HG03060 (cell line): ENCODE results near the gene SERTAD1.
"Not testable (repeated sequence)": the region's sequence is repeated elsewhere in the genome, so short reads cannot be mapped to it uniquely, and the experiment has no call there.

ENCODE experiments used
- ATAC-seq: cut with Tn5 transposase; IDR thresholded peaks from one replicate; pipeline ENCODE4 v1.9.1; 2021; ENCODE audit warnings: low read depth, moderate number of reproducible peaks; ENCODE audit not compliant: unreplicated experiment

SERTAD1 gene

GRCh38 chr19:40452016-40452415 is 26.2 kb upstream of the SERTAD1 start:
- no peak for ATAC-seq

GRCh38 chr19:40450664-40451063 is 24.9 kb upstream of the SERTAD1 start:
- ATAC-seq = no peak

- ATAC-seq = no peak
Observed at GRCh38 chr19:40449506-40449905, 23.7 kb upstream of the SERTAD1 start.

GRCh38 chr19:40446263-40446784 is 20.5 kb upstream of the SERTAD1 start:
- no peak for ATAC-seq

GRCh38 chr19:40445780-40446262 is 20.0 kb upstream of the SERTAD1 start:
- no peak for ATAC-seq

GRCh38 chr19:40444825-40445312 is 19.1 kb upstream of the SERTAD1 start:
- no peak for ATAC-seq

GRCh38 chr19:40444000-40444824 is 18.4 kb upstream of the SERTAD1 start, which contains the start of gene SERTAD3:
SERTAD3 (minus strand) TSS chr19:40444335; CDS start chr19:40442080, 2,255 bp downstream.
- peak; percentile 44 for ATAC-seq

GRCh38 chr19:40443131-40443999 is 17.6 kb upstream of the SERTAD1 start:
- ATAC-seq = peak; percentile 77

GRCh38 chr19:40442328-40443130 is 16.7 kb upstream of the SERTAD1 start:
- no peak for ATAC-seq

GRCh38 chr19:40441719-40442253 is 16.0 kb upstream of the SERTAD1 start:
- no peak for ATAC-seq

- no peak for ATAC-seq
Observed at GRCh38 chr19:40438284-40438683, 12.5 kb upstream of the SERTAD1 start.

- ATAC-seq = no peak
Observed at GRCh38 chr19:40433391-40434216, 7.8 kb upstream of the SERTAD1 start.

GRCh38 chr19:40432760-40433159 is 7.0 kb upstream of the SERTAD1 start:
- not testable (repeated sequence) for ATAC-seq

- ATAC-seq = no peak
Observed at GRCh38 chr19:40431698-40432097, 5.9 kb upstream of the SERTAD1 start.

GRCh38 chr19:40430242-40430641 is 4.5 kb upstream of the SERTAD1 start:
- not testable (repeated sequence) for ATAC-seq

- ATAC-seq = not testable (repeated sequence)
Observed at GRCh38 chr19:40428197-40428596, 2.4 kb upstream of the SERTAD1 start.

GRCh38 chr19:40424637-40425449 is 949 bp downstream of the SERTAD1 start:
- no peak for ATAC-seq

GRCh38 chr19:40423938-40424337 is 1.9 kb downstream of the SERTAD1 start:
- no peak for ATAC-seq
